Keratinocyte (primary cell): ENCODE data around the gene NAT16.

Source experiments
- CTCF ChIP-seq, 3 experiments: IDR thresholded peaks in 1 of 3; conservative IDR thresholded peaks in 1 of 3; optimal IDR thresholded peaks in 1 of 3; 2 replicates in 2 of 3; 3 replicates in 1 of 3; pipeline versions ENCODE3 to v1.5.1; 2011; ENCODE audit warnings: low read length in 3 of 3, mild to moderate bottlenecking in 3 of 3, moderate library complexity in 2 of 3, control low read depth in 1 of 3, inconsistent platforms in 1 of 3; ENCODE audit not compliant: insufficient read depth in 2 of 3; ENCODE audit errors: extremely low read depth in 1 of 3
- EZH2 ChIP-seq: IDR thresholded peaks from one replicate; pipeline ENCODE4 v1.6.1; 2012; ENCODE audit warnings: inconsistent platforms, mild to moderate bottlenecking, low read length, moderate library complexity

DNA sequence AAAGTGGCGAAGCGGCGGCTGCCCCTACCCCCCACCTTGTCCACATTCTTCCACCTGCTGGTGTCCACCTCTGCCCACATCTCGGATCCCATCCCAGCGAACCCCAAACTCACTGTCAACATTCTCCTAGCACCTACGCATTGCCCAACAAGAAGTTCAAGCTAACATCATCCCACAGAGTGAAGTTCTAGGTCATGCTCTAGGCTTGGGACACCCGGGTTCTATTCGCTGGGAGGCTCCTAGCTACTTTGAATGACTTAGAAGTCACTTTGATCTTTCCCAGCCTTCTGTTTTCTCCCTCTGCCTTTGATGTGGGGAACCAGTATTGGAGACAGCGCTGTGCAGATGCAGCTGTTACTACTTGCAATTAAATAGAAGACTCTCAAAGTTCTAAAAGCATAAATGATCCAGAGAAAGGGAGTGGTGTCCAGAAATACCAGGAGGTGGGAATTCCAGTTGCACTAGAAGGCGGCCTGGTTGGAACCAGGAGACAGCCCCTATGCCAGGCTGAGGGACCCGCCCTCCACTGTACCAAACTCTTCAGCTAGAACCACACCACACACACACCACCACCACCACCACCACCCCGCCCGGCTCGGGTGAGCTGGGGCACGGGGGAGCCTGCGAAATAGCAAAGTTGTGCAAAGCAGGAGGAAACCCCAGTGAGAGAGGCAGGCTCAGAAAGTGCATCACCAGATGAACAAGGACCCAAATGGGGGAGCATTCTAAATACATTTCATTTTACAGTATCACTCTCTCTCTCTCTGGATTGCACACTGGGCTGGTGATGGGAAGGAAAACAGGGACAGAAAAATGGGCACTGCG, 9.3 kb downstream of the NAT16 start:
- no peak for TF ChIP-seq CTCF (optimal IDR thresholded peaks at IDR 0.05 in 1 of 3, IDR thresholded peaks at IDR 0.05 in 1 of 3, conservative IDR thresholded peaks at IDR 0.05 in 1 of 3; ENCODE audit: extremely low read depth in 1 of 3, insufficient read depth in 2 of 3, low read length in 3 of 3)
- peak; percentile 18 for TF ChIP-seq EZH2
